H7 (cell line): Measurements from ENCODE around the gene USP31. TPM values are rescaled to one million over a fixed set of nuclear protein-coding genes. Genes with fewer than 3 reads are reported as not detected.

Source experiments
- DNase-seq: peaks from one replicate; pipeline ENCODE4 v3.0.0; 2012
- H3K27me3 ChIP-seq: 2 replicates; pipeline ENCODE4 v1.6.0; 2011; ENCODE audit warnings: mild to moderate bottlenecking, low read length; ENCODE audit not compliant: control insufficient read depth, insufficient read depth
- H3K36me3 ChIP-seq: replicated peaks from 2 replicates; pipeline ENCODE4 v1.5.1; 2011; ENCODE audit warnings: low read length; ENCODE audit not compliant: control insufficient read depth, insufficient read depth
- H3K4me3 ChIP-seq: 2 replicates; pipeline ENCODE4 v1.5.1; 2011; ENCODE audit warnings: low read depth, mild to moderate bottlenecking, control low read depth, low read length, moderate library complexity; ENCODE audit not compliant: insufficient read depth
- total RNA-seq: library from RNA; depleted of rRNA; stranded (reverse); fragments of >200 nt; shearing (Covaris generic); gene quantifications from 2 replicates; pipeline ENCODE4 v1.2.3, GENCODE V29; 2014

USP31 gene
- total RNA-seq, 1 experiment from 2014 or later = 8.3 TPM

- peaks cover 8% of the 10 kb centered on the region for H3K36me3 ChIP-seq
- H3K4me3 ChIP-seq = no peak overlapping the region
- DNase-seq = no peak
- no peaks in the 10 kb centered on the region for H3K27me3 ChIP-seq
Measured at GRCh38 chr16:23080747-23081146, 68.5 kb downstream of the USP31 start.

- H3K27me3 ChIP-seq = no peaks in the 10 kb centered on the region
- DNase-seq = no peak
- H3K36me3 ChIP-seq = peaks cover 8% of the 10 kb centered on the region
Measured at GRCh38 chr16:23080329-23080728, 68.9 kb downstream of the USP31 start.

GRCh38 chr16:23079675-23080301, 69.5 kb downstream of the USP31 start:
- Histone ChIP-seq H3K4me3 (no peak overlapping the region), H3K27me3 (no peaks in the 10 kb centered on the region), H3K36me3 (peaks cover 7% of the 10 kb centered on the region)
- DNase-seq = no peak

More at GRCh38 chr16:23080329-23080728, 68.9 kb downstream of the USP31 start:
- H3K4me3 ChIP-seq = no peak overlapping the region

DNA sequence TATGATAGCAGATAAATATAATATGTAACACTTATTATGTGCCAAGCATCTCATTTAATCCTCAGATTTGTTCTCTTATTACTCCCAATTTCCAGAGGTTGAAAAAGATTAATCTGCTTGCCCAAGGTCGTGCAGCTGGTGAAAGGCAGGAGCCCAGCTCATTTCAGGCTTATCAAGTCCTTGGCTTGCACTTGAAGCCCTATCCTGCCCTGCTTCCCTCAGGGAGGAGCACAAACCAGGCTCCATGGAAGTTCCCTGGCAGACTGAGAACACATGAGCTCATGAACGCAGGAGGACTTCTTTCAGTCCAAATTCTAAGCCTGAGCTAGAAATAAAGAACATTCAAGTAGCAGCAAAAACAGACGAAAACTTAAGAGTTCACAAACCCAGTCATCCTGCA, 74.8 kb downstream of the USP31 start:
- no peak for DNase-seq
- no peaks in the 10 kb centered on the region for H3K27me3 ChIP-seq
- peaks cover 9% of the 10 kb centered on the region for H3K36me3 ChIP-seq
- no peak overlapping the region for H3K4me3 ChIP-seq

DNA sequence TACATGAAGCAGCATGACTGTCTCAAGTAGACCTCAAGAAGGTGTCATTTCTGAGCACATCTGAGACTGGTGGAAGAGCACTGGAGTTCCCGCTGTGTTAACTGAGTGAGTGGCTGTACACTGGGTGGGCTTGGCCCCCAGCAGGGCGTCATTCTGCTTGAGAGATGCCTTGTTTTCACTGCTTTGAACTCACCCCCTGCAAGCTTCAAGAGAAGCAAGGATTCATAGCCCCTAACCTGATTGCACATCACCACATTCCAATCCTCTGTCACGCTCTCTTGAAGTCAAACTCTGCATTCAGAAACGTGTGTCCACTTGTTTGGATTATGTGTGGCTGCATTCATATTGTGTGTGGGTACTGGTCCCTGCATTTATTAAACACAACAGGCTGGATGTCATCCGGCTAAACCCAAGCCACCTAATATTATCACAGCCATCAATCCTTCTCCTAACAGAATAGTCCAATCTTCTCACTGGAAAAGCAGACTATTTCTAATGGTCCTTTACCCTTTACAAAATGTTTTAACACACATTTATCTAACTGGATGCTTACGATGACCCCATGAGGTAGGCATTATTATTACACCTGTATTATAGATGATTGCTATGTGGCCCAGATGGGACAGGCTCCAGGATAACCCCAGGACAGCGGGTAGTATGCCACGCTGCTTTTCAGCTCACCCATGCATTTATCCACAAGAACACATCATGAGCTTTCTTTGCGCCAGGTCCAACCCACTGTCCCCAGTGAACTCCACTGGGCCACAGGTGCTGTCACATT, 76.3 kb downstream of the USP31 start:
- no peak for DNase-seq
- Histone ChIP-seq H3K36me3 (peaks cover 13% of the 10 kb centered on the region), H3K27me3 (no peaks in the 10 kb centered on the region)

GRCh38 chr16:23072084-23072599, 77.1 kb downstream of the USP31 start:
- DNase-seq = no peak
- Histone ChIP-seq H3K36me3 (peaks cover 17% of the 10 kb centered on the region), H3K4me3 (no peak overlapping the region), H3K27me3 (no peaks in the 10 kb centered on the region)

More for the DNA sequence above, 76.3 kb downstream of the USP31 start:
- H3K4me3 ChIP-seq = no peak overlapping the region

GRCh38 chr16:23071196-23072083, 77.8 kb downstream of the USP31 start:
- Histone ChIP-seq H3K4me3 (no peak overlapping the region), H3K27me3 (no peaks in the 10 kb centered on the region), H3K36me3 (peaks cover 17% of the 10 kb centered on the region)
- no peak for DNase-seq

DNA sequence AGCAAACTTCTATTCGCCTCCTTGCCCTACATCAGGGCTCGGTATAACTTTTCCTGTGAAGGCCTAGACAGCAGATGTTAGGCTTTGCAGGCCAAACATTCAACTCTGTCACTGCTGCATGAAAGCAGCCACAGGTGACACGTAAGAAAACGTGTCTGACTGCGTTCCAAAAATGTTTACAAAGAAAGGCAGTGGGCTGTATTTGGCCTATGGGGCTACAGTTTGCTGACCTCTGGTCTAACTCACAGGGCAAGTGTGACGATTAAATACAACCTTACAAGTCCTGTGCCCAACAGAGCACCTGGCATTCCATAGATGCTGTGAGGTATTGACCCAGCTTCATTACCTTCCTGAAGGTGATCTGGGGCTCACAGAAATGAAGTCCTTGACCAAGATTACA, 79.4 kb downstream of the USP31 start:
- DNase-seq = no peak
- Histone ChIP-seq H3K36me3 (peaks cover 17% of the 10 kb centered on the region), H3K27me3 (no peaks in the 10 kb centered on the region), H3K4me3 (no peak overlapping the region)

- DNase-seq = no peak
- H3K4me3 ChIP-seq = no peak overlapping the region
- H3K27me3 ChIP-seq = no peaks in the 10 kb centered on the region
- peaks cover 17% of the 10 kb centered on the region for H3K36me3 ChIP-seq
Measured at GRCh38 chr16:23068079-23068736, 81.0 kb downstream of the USP31 start.

DNA sequence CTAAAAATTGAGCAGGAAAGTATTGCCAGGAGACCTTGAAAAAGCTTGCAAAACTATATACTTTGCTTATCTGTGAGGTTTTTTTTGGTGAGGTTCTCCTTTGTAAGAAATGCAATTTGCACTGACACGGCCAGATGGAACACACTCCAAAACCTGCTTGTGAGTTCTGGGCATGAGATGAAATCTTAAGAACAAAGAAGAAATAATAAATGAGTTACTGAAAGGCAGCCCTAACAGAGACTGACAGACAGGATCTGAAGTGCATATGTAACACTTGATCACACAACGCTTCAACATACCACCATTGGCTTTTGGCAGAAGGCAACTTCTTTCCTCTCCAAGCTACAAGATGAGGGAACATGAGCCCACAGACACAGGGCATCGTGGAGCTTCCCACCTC, 82.6 kb downstream of the USP31 start:
- DNase-seq = no peak
- H3K36me3 ChIP-seq = peaks cover 11% of the 10 kb centered on the region
- H3K27me3 ChIP-seq = no peaks in the 10 kb centered on the region
- no peak overlapping the region for H3K4me3 ChIP-seq

GRCh38 chr16:23064639-23065038, 84.6 kb downstream of the USP31 start:
- Histone ChIP-seq H3K4me3 (no peak overlapping the region), H3K27me3 (no peaks in the 10 kb centered on the region), H3K36me3 (peaks cover 8% of the 10 kb centered on the region)
- no peak for DNase-seq

DNA sequence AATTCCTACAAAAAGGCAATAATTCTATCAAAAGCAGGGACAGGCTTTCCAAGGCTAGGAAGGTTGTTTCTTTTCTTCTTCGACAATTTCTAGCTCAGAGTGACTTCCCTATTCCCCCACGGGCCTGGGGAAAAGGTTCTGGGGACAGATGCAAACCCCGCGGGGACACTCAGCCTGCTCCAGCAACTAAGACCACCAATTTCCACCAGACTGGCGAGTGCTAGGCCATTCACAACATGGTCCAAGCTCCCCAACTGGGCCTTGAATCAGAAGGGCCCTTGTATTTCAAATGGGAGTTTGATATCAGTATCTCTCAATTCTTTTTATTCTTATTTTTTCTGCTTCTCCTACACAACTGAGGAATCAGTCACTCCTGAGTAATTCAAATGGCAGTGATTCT, 86.7 kb downstream of the USP31 start:
- Histone ChIP-seq H3K27me3 (no peaks in the 10 kb centered on the region), H3K36me3 (no peaks in the 10 kb centered on the region), H3K4me3 (no peak overlapping the region)
- no peak for DNase-seq

DNA sequence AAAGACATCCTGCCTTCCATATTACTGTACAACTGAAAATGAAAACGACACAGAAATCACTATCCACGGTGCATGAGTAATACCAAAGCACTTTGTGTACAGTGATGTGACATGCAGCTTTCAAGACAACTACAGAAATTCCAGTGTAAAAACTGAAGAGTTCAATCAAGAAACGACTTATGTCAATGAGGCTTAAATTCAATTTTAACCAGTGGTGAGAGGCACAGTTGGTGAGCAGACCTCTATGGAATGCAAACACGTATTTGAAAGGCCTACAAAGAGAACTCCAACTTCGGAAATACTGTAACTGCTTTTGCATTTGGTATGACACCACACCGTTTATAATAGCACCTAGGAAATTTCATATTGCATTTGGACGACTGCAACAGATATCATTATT, 87.6 kb downstream of the USP31 start:
- Histone ChIP-seq H3K4me3 (no peak overlapping the region), H3K36me3 (no peaks in the 10 kb centered on the region), H3K27me3 (no peaks in the 10 kb centered on the region)
- no peak for DNase-seq
